Suprapubic skin (tissue), 3 donors: ENCODE data around the gene DNAH10.

Experiments
- CTCF ChIP-seq, 2 donors: fragments of 200-600 bp in 1 of 2; fragments of 450-650 bp in 1 of 2; sonication (generic) in 1 of 2; IDR thresholded peaks; one replicate each; pipeline ENCODE4 v1.5.1; 2016 to 2019; ENCODE audit warnings: antibody characterized with exemption in 2 of 2, mild to moderate bottlenecking in 1 of 2, moderate library complexity in 1 of 2
- EP300 ChIP-seq: sonication (generic); formaldehyde crosslinking; IDR thresholded peaks from one replicate; pipeline ENCODE4 v1.6.1; 2017; ENCODE audit warnings: antibody characterized with exemption
- POLR2A ChIP-seq, 2 donors: fragments of 450-650 bp; IDR thresholded peaks; one replicate each; pipeline ENCODE4 v1.6.1; 2017; ENCODE audit warnings: antibody characterized with exemption in 2 of 2, mild to moderate bottlenecking in 2 of 2, moderate library complexity in 2 of 2

GRCh38 chr12:123919980-123920360 is 157.9 kb downstream of the DNAH10 start:
- no peak for TF ChIP-seq CTCF (IDR thresholded peaks at IDR 0.05)
- TF ChIP-seq POLR2A (IDR thresholded peaks at IDR 0.05) = no peak
- no peak for TF ChIP-seq EP300
